ENCODE measurements around the gene AIF1L. TPM values are rescaled to one million over a fixed set of nuclear protein-coding genes. Genes with fewer than 3 reads are reported as not detected.

The AIF1L gene
- total and polyA plus RNA-seq, 2 donors (not counting 1 experiment from before 2014, with no cell fraction given): not detected

DNA sequence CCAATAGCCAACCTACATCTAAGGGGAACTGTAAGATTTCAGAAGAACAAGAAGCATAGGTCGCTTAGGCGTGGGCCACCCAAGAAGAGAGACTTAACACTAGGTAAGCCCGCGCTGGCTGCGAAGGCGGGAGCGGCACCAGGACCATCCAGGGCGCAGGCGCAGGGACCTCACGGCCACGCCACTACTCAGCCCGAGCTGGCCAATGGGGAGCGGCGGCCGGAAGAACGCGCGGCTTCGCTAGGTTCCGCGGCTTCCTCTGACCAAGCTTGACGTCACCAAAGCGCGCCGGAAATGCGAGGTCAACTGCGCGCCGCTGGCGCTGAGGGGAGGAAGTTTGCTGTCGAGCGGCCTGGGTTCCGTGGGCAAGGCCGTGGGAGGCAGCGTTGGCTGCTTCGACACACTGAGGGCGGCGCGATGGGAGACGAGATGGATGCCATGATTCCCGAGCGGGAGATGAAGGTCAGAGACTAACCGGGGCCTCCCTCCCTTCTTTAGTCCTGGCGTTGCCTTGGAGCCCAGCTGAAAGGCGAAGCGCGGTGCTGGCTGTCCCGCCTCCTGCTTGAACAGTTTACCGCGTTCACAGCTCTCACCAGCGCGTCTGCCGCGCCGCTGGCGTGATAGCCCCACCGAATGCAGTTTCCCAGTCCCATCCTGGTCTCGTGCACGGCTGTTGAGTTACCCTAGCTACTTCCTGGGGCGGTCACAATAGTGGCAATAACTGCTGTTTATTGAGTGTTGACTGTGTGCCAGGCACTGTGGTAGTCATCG, 29.1 kb downstream of the AIF1L start, which contains the start of gene NUP214:
Gene NUP214, plus strand, starts transcription at position 299 of the 771 bp plus-strand sequence. Its CDS starts 119 bp downstream, at position 418.
- H3K27ac ChIP-seq (ENCODE audit: low read length in 2 of 2): peak within 1 kb of the TSS; percentile 73 to 88
- TF ChIP-seq, protein P1, sequence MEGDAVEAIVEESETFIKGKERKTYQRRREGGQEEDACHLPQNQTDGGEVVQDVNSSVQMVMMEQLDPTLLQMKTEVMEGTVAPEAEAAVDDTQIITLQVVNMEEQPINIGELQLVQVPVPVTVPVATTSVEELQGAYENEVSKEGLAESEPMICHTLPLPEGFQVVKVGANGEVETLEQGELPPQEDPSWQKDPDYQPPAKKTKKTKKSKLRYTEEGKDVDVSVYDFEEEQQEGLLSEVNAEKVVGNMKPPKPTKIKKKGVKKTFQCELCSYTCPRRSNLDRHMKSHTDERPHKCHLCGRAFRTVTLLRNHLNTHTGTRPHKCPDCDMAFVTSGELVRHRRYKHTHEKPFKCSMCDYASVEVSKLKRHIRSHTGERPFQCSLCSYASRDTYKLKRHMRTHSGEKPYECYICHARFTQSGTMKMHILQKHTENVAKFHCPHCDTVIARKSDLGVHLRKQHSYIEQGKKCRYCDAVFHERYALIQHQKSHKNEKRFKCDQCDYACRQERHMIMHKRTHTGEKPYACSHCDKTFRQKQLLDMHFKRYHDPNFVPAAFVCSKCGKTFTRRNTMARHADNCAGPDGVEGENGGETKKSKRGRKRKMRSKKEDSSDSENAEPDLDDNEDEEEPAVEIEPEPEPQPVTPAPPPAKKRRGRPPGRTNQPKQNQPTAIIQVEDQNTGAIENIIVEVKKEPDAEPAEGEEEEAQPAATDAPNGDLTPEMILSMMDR (IDR thresholded peaks at IDR 0.05): no peak
- TF ChIP-seq EZH2 (IDR thresholded peaks at IDR 0.05; ENCODE audit: borderline replicate concordance, insufficient read depth, low read depth, low read length, poor library complexity, severe bottlenecking): no peak
- ChIA-PET CTCF (interaction anchor here (1.1 kb wide), 1 partner anchor 79 kb away, joined by 3 read pairs; no protein-coding TSS in a partner anchor), POLR2A (interaction anchor here (1.3 to 1.5 kb wide), 3 partner anchors 112 to 1544 kb away, joined by 3 to 5 read pairs (median 3); partner anchors contain the start of gene DDX31)
- H4K20me1 ChIP-seq (ENCODE audit: control insufficient read depth, insufficient read depth, low read length, poor library complexity, severe bottlenecking): no peaks in the 10 kb centered on the region
- Mint-ChIP-seq H3K4me3 (peak within 1 kb of the TSS; percentile 99), H3K27ac (peak within 1 kb of the TSS; percentile 100), H3K9me3 (ENCODE audit: insufficient read depth) (no peaks in the 10 kb centered on the region), H3K27me3 (peaks cover 3% of the 10 kb centered on the region), H3K4me1 (peaks cover 27% of the 10 kb centered on the region)
- H3K4me1 ChIP-seq (ENCODE audit: control insufficient read depth in 2 of 2, insufficient read depth in 2 of 2, low read length in 2 of 2): peaks cover 14 to 17% of the 10 kb centered on the region in 2 donors
- peak within 1 kb of the TSS; percentile 97 for H3K4me2 ChIP-seq (replicated peaks; ENCODE audit: low read depth, low read length, poor library complexity, severe bottlenecking)
- intact Hi-C loops (cut with micrococcal nuclease): loop anchor here (1.0 to 5.0 kb wide), 3 partner anchors 153 to 1288 kb away; partner anchors contain the start of genes C9orf78 and USP20
- no peaks in the 10 kb centered on the region for H3K9me3 ChIP-seq (ENCODE audit: control extremely low read depth in 1 of 3, control insufficient read depth in 2 of 3, insufficient read depth in 1 of 3, low read length in 2 of 3)
- peak; percentile 99 for DNase-seq
- whole genome bisulfite sequencing (ENCODE audit: insufficient coverage): under 1% methylated on average over 56 of the region's 61 CpGs
- peak; percentile 99 for ATAC-seq (ENCODE audit: low read depth)
- peaks cover 3 to 26% of the 10 kb centered on the region in 2 experiments for H3K36me3 ChIP-seq (replicated peaks in 1 of 2; ENCODE audit: control extremely low read depth in 1 of 2, control insufficient read depth in 1 of 2, extremely low read depth in 1 of 2, insufficient read depth in 2 of 2, low read length in 1 of 2)
- peak within 1 kb of the TSS; percentile 83 for H3K9ac ChIP-seq (ENCODE audit: low read length)
- peak within 1 kb of the TSS; percentile 76 to 89 (median 86) for H3K4me3 ChIP-seq (ENCODE audit: control extremely low read depth in 1 of 5, extremely low read depth in 1 of 5, insufficient read depth in 1 of 5, low read depth in 2 of 5, low read length in 4 of 5)
- peak within 1 kb of the TSS; percentile 97 for H2AFZ ChIP-seq (ENCODE audit: insufficient read depth, low read depth, low read length, poor library complexity, severe bottlenecking)
- no peaks in the 10 kb centered on the region for H3K27me3 ChIP-seq (replicated peaks in 1 of 4; ENCODE audit: control extremely low read depth in 1 of 4, control insufficient read depth in 3 of 4, insufficient read depth in 4 of 4, low read length in 3 of 4)
- peaks cover 23% of the 10 kb centered on the region for H3K79me2 ChIP-seq (ENCODE audit: control insufficient read depth, insufficient read depth, low read length)
